Neural cell (in vitro differentiated cells): Measurements from ENCODE around the gene PARD3B. TPM values are rescaled to one million over a fixed set of nuclear protein-coding genes. Genes with fewer than 3 reads are reported as not detected.

Source experiments
- H2AFZ ChIP-seq: fragments of 200-600, 300-800 bp; sonication (generic), shearing (Covaris generic); 2 replicates; pipeline ENCODE4 v1.6.0; 2014; ENCODE audit warnings: low read depth, mild to moderate bottlenecking, antibody characterized with exemption, low read length, moderate library complexity
- H3F3A ChIP-seq: fragments of 200-600 bp; shearing (Covaris generic); 2 replicates; pipeline ENCODE4 v1.6.1; 2016; ENCODE audit warnings: mild to moderate bottlenecking, moderate library complexity, mixed read lengths, antibody characterized with exemption, low read length; ENCODE audit not compliant: insufficient read depth, poor library complexity, severe bottlenecking
- H3K27ac ChIP-seq: fragments of 200-600, 300-800 bp; sonication (generic), shearing (Covaris generic); 2 replicates; pipeline ENCODE4 v1.5.1; 2014; ENCODE audit warnings: mild to moderate bottlenecking, low read length, moderate library complexity
- H3K27me3 ChIP-seq: fragments of 300-800, 200-600 bp; sonication (generic), shearing (Covaris generic); 2 replicates; pipeline ENCODE4 v1.6.0; 2014; ENCODE audit warnings: mild to moderate bottlenecking, low read depth, low read length, moderate library complexity; ENCODE audit not compliant: insufficient read depth
- H3K36me3 ChIP-seq: fragments of 300-800, 200-600 bp; sonication (generic), shearing (Covaris generic); 2 replicates; pipeline ENCODE4 v1.5.1; 2014; ENCODE audit warnings: mild to moderate bottlenecking, antibody characterized with exemption, low read length, moderate library complexity; ENCODE audit not compliant: insufficient read depth
- H3K4me2 ChIP-seq: fragments of 300-800, 200-600 bp; sonication (generic), shearing (Covaris generic); 2 replicates; pipeline ENCODE4 v1.6.0; 2014; ENCODE audit warnings: mild to moderate bottlenecking, low read length
- H3K4me3 ChIP-seq: fragments of 300-800, 200-600 bp; sonication (generic), shearing (Covaris generic); 2 replicates; pipeline ENCODE4 v1.5.1; 2014; ENCODE audit warnings: mild to moderate bottlenecking, low read length, moderate library complexity
- H3K79me2 ChIP-seq: fragments of 200-600 bp; shearing (Covaris generic); replicated peaks from 2 replicates; pipeline ENCODE4 v1.6.0; 2014; ENCODE audit warnings: mild to moderate bottlenecking, low read length, moderate library complexity; ENCODE audit not compliant: insufficient read depth
- H3K9ac ChIP-seq: fragments of 300-800, 200-600 bp; sonication (generic), shearing (Covaris generic); 2 replicates; pipeline ENCODE4 v1.6.1; 2016; ENCODE audit warnings: mild to moderate bottlenecking, low read length, mixed read lengths
- H3K9me2 ChIP-seq: fragments of 200-600 bp; shearing (Covaris generic); 2 replicates; pipeline ENCODE4 v1.6.1; 2016; ENCODE audit warnings: mild to moderate bottlenecking, low read length, mixed read lengths; ENCODE audit not compliant: insufficient read depth
- H3K9me3 ChIP-seq: fragments of 200-600, 300-800 bp; sonication (generic), shearing (Covaris generic); 2 replicates; pipeline ENCODE4 v1.6.1; 2016; ENCODE audit warnings: mild to moderate bottlenecking, mixed run types, low read length, moderate library complexity, mixed read lengths
- H4K20me1 ChIP-seq: fragments of 200-600 bp; shearing (Covaris generic); 2 replicates; pipeline ENCODE4 v1.6.1; 2016; ENCODE audit warnings: mild to moderate bottlenecking, mixed run types; ENCODE audit not compliant: insufficient read depth
- EP300 ChIP-seq: fragments of 450-650 bp; conservative IDR thresholded peaks from 2 replicates; pipeline ENCODE4 v1.6.1; 2014; ENCODE audit warnings: antibody characterized with exemption, mild to moderate bottlenecking, moderate library complexity; ENCODE audit not compliant: poor library complexity, severe bottlenecking
- EZH2 ChIP-seq: fragments of 200-600, 300-800 bp; shearing (Covaris generic), sonication (generic); IDR thresholded peaks from 2 replicates; pipeline ENCODE4 v1.6.1; 2014; ENCODE audit warnings: antibody characterized with exemption, low read length, borderline replicate concordance, mild to moderate bottlenecking; ENCODE audit not compliant: insufficient read depth, poor library complexity, severe bottlenecking
- MXI1 ChIP-seq: fragments of 450-650 bp; conservative IDR thresholded peaks from 2 replicates; pipeline ENCODE4 v1.6.1; 2014; ENCODE audit warnings: antibody characterized with exemption, mild to moderate bottlenecking; ENCODE audit not compliant: poor library complexity, severe bottlenecking
- POLR2AphosphoS5 ChIP-seq: IDR thresholded peaks from 2 replicates; pipeline ENCODE4 v1.6.1; 2012
- RAD21 ChIP-seq: fragments of 450-650 bp; conservative IDR thresholded peaks from 2 replicates; pipeline ENCODE4 v1.6.1; 2014; ENCODE audit warnings: antibody characterized with exemption, mild to moderate bottlenecking, moderate library complexity
- SMC3 ChIP-seq: fragments of 450-650 bp; conservative IDR thresholded peaks from 2 replicates; pipeline ENCODE4 v1.6.1; 2014; ENCODE audit warnings: antibody characterized with exemption, mild to moderate bottlenecking, moderate library complexity; ENCODE audit not compliant: poor library complexity
- TAF1 ChIP-seq: IDR thresholded peaks from 2 replicates; pipeline ENCODE4 v1.6.1; 2012; ENCODE audit warnings: low read depth
- polyA plus RNA-seq: library from polyadenylated mRNA; depleted of rRNA; stranded (reverse); fragments of >200 nt; gene quantifications from 2 replicates; pipeline ENCODE4 v1.2.3, GENCODE V29; 2014
- TF ChIP-seq, protein P1 (sequence below): fragments of 450-650 bp; IDR thresholded peaks from 2 replicates; pipeline ENCODE4 v1.5.1; 2014; ENCODE audit warnings: antibody characterized with exemption, mild to moderate bottlenecking, moderate library complexity; ENCODE audit not compliant: poor library complexity, severe bottlenecking
- TF ChIP-seq, protein P2 (sequence below): IDR thresholded peaks from 2 replicates; pipeline ENCODE4 v1.6.1; 2012; ENCODE audit warnings: borderline replicate concordance

The PARD3B gene
- polyA plus RNA-seq, 1 donor from 2014 or later, result 0.54 TPM

DNA sequence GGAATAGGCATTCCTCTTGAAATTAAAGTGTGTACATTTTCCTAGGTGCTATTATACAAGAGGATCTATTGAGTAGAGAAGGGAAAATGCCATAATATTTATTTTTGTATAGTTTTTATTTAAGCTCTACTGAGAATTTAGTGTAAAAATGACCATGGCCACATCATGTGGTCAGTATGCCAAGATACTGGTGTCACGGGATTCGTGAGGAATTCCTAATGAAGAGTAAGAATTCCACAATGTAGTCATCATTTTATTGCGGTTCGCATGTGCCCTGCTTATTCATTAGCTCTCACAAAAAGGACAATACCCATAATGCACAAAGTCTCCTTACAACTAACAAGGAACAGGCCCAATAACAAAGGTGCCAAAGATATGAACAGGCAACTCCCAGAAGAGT, 39.3 kb upstream of the PARD3B start:
- Histone ChIP-seq H3K4me2 (no peak overlapping the region), H3F3A (no peaks in the 10 kb centered on the region), H3K9ac (no peak overlapping the region), H3K4me3 (no peak overlapping the region), H3K27me3 (no peaks in the 10 kb centered on the region), H3K79me2 (no peaks in the 10 kb centered on the region), H3K27ac (no peak overlapping the region), H4K20me1 (no peaks in the 10 kb centered on the region), H3K9me3 (no peaks in the 10 kb centered on the region), H3K9me2 (no peaks in the 10 kb centered on the region), H3K36me3 (no peaks in the 10 kb centered on the region), H2AFZ (no peak overlapping the region)
- TF ChIP-seq TAF1 (no peak), POLR2AphosphoS5 (no peak), EZH2 (no peak), RAD21 (no peak), EP300 (no peak), SMC3 (no peak), MXI1 (no peak)
- TF ChIP-seq, protein P1, sequence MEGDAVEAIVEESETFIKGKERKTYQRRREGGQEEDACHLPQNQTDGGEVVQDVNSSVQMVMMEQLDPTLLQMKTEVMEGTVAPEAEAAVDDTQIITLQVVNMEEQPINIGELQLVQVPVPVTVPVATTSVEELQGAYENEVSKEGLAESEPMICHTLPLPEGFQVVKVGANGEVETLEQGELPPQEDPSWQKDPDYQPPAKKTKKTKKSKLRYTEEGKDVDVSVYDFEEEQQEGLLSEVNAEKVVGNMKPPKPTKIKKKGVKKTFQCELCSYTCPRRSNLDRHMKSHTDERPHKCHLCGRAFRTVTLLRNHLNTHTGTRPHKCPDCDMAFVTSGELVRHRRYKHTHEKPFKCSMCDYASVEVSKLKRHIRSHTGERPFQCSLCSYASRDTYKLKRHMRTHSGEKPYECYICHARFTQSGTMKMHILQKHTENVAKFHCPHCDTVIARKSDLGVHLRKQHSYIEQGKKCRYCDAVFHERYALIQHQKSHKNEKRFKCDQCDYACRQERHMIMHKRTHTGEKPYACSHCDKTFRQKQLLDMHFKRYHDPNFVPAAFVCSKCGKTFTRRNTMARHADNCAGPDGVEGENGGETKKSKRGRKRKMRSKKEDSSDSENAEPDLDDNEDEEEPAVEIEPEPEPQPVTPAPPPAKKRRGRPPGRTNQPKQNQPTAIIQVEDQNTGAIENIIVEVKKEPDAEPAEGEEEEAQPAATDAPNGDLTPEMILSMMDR, result no peak
- TF ChIP-seq, protein P2, sequence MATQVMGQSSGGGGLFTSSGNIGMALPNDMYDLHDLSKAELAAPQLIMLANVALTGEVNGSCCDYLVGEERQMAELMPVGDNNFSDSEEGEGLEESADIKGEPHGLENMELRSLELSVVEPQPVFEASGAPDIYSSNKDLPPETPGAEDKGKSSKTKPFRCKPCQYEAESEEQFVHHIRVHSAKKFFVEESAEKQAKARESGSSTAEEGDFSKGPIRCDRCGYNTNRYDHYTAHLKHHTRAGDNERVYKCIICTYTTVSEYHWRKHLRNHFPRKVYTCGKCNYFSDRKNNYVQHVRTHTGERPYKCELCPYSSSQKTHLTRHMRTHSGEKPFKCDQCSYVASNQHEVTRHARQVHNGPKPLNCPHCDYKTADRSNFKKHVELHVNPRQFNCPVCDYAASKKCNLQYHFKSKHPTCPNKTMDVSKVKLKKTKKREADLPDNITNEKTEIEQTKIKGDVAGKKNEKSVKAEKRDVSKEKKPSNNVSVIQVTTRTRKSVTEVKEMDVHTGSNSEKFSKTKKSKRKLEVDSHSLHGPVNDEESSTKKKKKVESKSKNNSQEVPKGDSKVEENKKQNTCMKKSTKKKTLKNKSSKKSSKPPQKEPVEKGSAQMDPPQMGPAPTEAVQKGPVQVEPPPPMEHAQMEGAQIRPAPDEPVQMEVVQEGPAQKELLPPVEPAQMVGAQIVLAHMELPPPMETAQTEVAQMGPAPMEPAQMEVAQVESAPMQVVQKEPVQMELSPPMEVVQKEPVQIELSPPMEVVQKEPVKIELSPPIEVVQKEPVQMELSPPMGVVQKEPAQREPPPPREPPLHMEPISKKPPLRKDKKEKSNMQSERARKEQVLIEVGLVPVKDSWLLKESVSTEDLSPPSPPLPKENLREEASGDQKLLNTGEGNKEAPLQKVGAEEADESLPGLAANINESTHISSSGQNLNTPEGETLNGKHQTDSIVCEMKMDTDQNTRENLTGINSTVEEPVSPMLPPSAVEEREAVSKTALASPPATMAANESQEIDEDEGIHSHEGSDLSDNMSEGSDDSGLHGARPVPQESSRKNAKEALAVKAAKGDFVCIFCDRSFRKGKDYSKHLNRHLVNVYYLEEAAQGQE, result no peak

DNA sequence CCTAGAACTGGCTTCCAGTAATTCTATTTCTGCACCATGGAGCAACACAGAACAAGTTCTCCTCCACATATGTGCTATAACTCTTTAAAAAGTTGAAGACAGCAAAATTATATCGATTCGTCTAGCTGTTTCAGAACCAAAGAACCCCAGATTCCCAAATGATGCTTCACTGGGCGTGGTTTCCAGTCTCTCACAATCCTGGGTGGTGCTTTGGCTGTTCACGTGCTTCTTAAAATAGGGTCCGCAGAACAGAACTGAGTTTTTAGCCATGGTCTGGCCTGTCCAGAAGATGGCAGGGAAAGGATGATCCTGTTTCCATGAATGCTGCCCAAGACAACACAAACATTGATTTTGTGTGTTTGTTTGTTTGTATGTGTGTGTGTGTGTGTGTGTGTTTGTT, 37.6 kb upstream of the PARD3B start:
- Histone ChIP-seq H3K4me2 (no peak overlapping the region), H3F3A (no peaks in the 10 kb centered on the region), H3K9me3 (no peaks in the 10 kb centered on the region), H3K27me3 (no peaks in the 10 kb centered on the region), H3K9ac (no peak overlapping the region), H4K20me1 (no peaks in the 10 kb centered on the region), H3K79me2 (no peaks in the 10 kb centered on the region), H3K27ac (no peak overlapping the region), H3K4me3 (no peak overlapping the region), H2AFZ (no peak overlapping the region), H3K9me2 (no peaks in the 10 kb centered on the region), H3K36me3 (no peaks in the 10 kb centered on the region)
- TF ChIP-seq EP300, result no peak
- no peak for TF ChIP-seq RAD21
- TF ChIP-seq EZH2, result no peak
- TF ChIP-seq TAF1, result no peak
- TF ChIP-seq, protein P2, result no peak
- TF ChIP-seq, protein P1, result no peak
- TF ChIP-seq SMC3, result no peak
- TF ChIP-seq MXI1, result no peak
- no peak for TF ChIP-seq POLR2AphosphoS5
